Kidney epithelial cell (primary cell): Measurements from ENCODE around the gene UNK. TPM values are rescaled to one million over a fixed set of nuclear protein-coding genes. Genes with fewer than 3 reads are reported as not detected.
A peak's percentile ranks its signal among the peaks of the same experiment; 100 is the strongest.
"Not testable (repeated sequence)": the region's sequence is repeated elsewhere in the genome, so short reads cannot be mapped to it uniquely, and the experiment has no call there.

Experiments used
- DNase-seq: peaks from one replicate; pipeline ENCODE4 v3.0.0-alpha.2; 2010; ENCODE audit warnings: low read depth
- H3K27me3 ChIP-seq: 2 replicates; pipeline ENCODE4 v1.6.0; 2011; ENCODE audit warnings: low read length; ENCODE audit not compliant: control insufficient read depth, insufficient read depth
- H3K36me3 ChIP-seq: 2 replicates; pipeline ENCODE4 v1.5.1; 2011; ENCODE audit warnings: low read length; ENCODE audit not compliant: control insufficient read depth, insufficient read depth
- H3K4me3 ChIP-seq: 2 replicates; pipeline ENCODE4 v1.5.1; 2011; ENCODE audit warnings: low read depth, mild to moderate bottlenecking, control low read depth, low read length
- total RNA-seq: library from RNA; depleted of rRNA; stranded (reverse); fragments of >200 nt; gene quantifications from 2 replicates; pipeline ENCODE4 v1.2.3, GENCODE V29; 2015
- TF ChIP-seq, protein P1 (sequence below): IDR thresholded peaks from 2 replicates; pipeline ENCODE4 v1.5.1; 2011; ENCODE audit warnings: mild to moderate bottlenecking, moderate library complexity, low read length, control low read depth, inconsistent platforms; ENCODE audit not compliant: insufficient read depth, poor library complexity, severe bottlenecking

The UNK gene
- total RNA-seq, 1 donor from 2014 or later, result 18.6 TPM

DNA sequence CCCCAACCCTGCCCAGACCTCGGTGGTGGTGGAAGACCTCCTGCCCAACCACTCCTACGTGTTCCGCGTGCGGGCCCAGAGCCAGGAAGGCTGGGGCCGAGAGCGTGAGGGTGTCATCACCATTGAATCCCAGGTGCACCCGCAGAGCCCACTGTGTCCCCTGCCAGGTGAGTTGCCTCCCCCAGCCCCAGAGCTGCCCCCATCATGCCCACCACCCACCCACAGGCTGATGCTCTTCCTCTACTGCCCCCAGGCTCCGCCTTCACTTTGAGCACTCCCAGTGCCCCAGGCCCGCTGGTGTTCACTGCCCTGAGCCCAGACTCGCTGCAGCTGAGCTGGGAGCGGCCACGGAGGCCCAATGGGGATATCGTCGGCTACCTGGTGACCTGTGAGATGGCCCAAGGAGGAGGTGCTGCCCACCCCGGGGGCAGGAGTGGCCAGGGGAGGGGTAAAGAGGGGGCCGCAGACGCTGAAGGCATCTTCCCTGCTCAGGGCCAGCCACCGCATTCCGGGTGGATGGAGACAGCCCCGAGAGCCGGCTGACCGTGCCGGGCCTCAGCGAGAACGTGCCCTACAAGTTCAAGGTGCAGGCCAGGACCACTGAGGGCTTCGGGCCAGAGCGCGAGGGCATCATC is 28.0 kb upstream of the UNK start:
- no peak for DNase-seq
- Histone ChIP-seq H3K4me3 (no peak overlapping the region), H3K27me3 (peaks cover 3% of the 10 kb centered on the region), H3K36me3 (no peaks in the 10 kb centered on the region)
- TF ChIP-seq, protein P1, sequence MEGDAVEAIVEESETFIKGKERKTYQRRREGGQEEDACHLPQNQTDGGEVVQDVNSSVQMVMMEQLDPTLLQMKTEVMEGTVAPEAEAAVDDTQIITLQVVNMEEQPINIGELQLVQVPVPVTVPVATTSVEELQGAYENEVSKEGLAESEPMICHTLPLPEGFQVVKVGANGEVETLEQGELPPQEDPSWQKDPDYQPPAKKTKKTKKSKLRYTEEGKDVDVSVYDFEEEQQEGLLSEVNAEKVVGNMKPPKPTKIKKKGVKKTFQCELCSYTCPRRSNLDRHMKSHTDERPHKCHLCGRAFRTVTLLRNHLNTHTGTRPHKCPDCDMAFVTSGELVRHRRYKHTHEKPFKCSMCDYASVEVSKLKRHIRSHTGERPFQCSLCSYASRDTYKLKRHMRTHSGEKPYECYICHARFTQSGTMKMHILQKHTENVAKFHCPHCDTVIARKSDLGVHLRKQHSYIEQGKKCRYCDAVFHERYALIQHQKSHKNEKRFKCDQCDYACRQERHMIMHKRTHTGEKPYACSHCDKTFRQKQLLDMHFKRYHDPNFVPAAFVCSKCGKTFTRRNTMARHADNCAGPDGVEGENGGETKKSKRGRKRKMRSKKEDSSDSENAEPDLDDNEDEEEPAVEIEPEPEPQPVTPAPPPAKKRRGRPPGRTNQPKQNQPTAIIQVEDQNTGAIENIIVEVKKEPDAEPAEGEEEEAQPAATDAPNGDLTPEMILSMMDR, result no peak

DNA sequence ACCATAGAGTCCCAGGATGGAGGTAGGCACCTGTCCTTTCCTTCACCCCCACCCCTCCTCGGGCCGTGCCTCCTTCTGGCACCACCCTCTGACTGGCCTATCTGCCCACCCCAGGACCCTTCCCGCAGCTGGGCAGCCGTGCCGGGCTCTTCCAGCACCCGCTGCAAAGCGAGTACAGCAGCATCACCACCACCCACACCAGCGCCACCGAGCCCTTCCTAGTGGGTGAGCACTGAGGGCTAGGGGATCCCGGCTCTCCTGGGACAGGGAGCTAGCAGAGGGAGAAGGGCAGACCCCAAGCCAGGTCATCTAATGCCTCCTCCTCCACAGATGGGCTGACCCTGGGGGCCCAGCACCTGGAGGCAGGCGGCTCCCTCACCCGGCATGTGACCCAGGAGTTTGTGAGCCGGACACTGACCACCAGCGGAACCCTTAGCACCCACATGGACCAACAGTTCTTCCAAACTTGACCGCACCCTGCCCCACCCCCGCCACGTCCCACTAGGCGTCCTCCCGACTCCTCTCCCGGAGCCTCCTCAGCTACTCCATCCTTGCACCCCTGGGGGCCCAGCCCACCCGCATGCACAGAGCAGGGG is 27.4 kb upstream of the UNK start:
- DNase-seq, result no peak
- TF ChIP-seq, protein P1, result no peak
- H3K36me3 ChIP-seq, result no peaks in the 10 kb centered on the region

DNA sequence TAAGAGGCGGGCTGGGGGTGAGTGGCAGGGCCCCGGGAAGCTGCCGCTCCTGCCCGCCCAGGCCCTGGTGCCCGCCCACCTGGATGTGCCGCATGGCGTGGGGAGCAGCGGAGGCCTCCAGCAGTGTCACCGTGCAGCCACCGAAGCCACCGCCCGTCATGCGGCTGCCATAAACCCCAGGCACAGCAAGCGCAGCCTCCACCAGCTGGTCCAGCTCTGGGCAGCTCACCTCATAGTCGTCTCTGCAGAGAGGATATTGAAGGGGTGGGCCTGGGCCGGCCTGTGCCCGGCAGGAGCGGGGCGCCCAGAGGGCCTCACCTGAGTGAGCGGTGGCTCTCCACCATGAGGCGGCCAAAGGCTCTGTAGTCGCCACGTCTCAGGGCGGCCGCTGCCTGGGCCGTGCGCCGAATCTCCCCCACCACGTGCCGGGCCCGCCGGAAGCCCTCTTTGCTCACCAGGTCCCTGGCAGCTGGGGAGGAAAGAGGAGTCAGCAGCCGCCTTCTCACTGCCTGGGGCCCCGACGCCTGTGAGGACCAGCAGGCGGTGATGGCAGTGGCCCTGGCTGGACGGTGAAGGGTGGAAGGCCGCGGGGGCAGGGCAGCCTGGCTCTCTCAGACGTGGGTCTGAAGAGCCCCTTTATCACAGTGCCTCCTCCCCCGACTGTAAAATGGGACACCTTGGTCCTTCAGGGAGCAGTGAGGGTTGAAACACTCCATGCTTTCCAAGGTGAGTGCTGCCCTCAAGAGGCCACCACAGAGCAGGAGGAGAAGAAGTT is 26.3 kb upstream of the UNK start:
- no peaks in the 10 kb centered on the region for H3K36me3 ChIP-seq
- TF ChIP-seq, protein P1, result peak; percentile 39
- H3K4me3 ChIP-seq, result no peak overlapping the region
- no peak for DNase-seq
- H3K27me3 ChIP-seq, result peaks cover 3% of the 10 kb centered on the region

More for the DNA sequence above, 27.4 kb upstream of the UNK start:
- H3K4me3 ChIP-seq, result no peak overlapping the region
- peaks cover 3% of the 10 kb centered on the region for H3K27me3 ChIP-seq

DNA sequence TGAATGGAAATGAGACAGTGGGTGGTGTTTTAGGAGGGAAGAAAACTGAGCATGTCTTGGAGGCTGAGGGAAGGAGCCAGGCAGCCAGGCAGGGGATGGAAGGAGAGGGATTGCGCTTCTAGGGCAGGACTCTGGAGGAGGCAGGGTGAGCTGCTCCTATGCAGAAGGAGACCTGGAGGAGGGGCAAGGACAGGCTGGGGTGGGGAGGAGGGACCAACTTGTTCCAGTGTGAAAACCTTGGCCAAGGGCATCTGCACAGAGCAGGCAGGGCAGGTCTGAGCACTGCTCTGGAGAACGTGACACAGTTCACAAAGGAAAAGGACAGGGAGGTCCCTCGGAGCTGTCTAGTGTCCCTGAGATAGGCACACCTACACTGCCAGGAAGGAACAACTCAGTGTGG is 25.1 kb upstream of the UNK start:
- no peak overlapping the region for H3K4me3 ChIP-seq
- no peaks in the 10 kb centered on the region for H3K27me3 ChIP-seq
- DNase-seq, result no peak
- H3K36me3 ChIP-seq, result no peaks in the 10 kb centered on the region
- TF ChIP-seq, protein P1, result no peak

DNA sequence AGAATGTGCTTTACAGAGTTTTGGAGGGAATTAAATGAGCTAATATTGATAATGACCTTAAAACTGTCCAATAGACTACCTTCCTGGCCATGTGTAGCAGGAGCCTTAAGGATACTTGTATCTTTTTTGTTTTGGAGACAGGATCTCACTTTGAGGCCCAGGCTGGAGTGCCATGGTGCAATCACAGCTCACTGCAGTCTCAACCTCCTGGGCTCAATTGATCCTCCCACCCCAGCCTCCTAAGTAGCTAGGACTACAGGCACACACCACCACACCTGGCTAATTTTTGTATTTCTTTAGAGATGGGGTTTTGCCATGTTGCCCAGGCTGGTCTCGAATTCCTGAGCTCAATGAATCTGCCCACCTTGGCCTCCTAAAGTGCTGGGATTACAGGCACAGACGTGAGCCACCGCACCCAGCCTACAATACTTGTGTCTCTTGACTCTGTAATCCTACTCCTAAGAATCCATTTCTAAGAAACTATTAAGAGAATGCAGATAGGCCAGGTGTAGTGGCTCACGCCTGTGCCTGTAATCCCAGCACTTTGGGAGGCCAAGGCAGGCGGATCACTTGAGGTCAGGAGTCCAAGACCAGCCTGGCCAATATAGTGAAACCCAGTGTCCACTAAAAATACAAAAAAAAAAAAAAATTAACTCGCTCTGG is 24.5 kb upstream of the UNK start:
- not testable (repeated sequence) for H3K27me3 ChIP-seq, H3K36me3 ChIP-seq, DNase-seq, H3K4me3 ChIP-seq
